HepG2 (cell line): ENCODE measurements around the gene RFX2. TPM values are rescaled to one million over a fixed set of nuclear protein-coding genes. Genes with fewer than 3 reads are reported as not detected.

Experiments used
- CAMTA2 ChIP-seq: sonication (generic); formaldehyde crosslinking; IDR thresholded peaks from 2 replicates; pipeline ENCODE4 v1.4.0; 2020; ENCODE audit warnings: mild to moderate bottlenecking, missing genetic modification reagents, borderline replicate concordance
- CCAR2 ChIP-seq: fragments of 200-400 bp; formaldehyde crosslinking; optimal IDR thresholded peaks from 2 replicates; pipeline ENCODE3; 2018; ENCODE audit warnings: low read depth, mild to moderate bottlenecking, low read length, moderate library complexity
- CENPBD1 ChIP-seq: sonication (generic); formaldehyde crosslinking; IDR thresholded peaks from 2 replicates; pipeline ENCODE4 v1.8.0; 2022; ENCODE audit warnings: missing genetic modification reagents, low read depth, mild to moderate bottlenecking, borderline replicate concordance
- EP300 ChIP-seq, 3 experiments: sonication (generic) in 1 of 3; formaldehyde crosslinking in 1 of 3; IDR thresholded peaks; 2 replicates each; pipeline versions ENCODE4 v1.5.1 to v1.6.1; 2011 to 2020; ENCODE audit warnings: low read depth in 2 of 3, low read length in 2 of 3, borderline replicate concordance in 1 of 3, improper control_type of control experiment in 1 of 3, mild to moderate bottlenecking in 1 of 3, missing genetic modification reagents in 1 of 3, moderate library complexity in 1 of 3
- FOSL2 ChIP-seq: sonication (generic); formaldehyde crosslinking; IDR thresholded peaks from 2 replicates; pipeline ENCODE4 v1.4.0; 2020; ENCODE audit warnings: missing genetic modification reagents
- HMGXB3 ChIP-seq: sonication (generic); formaldehyde crosslinking; IDR thresholded peaks from 2 replicates; pipeline ENCODE4 v1.4.0; 2020; ENCODE audit warnings: missing genetic modification reagents, borderline replicate concordance
- MAFF ChIP-seq: IDR thresholded peaks from 2 replicates; pipeline ENCODE4 v1.6.1; 2011; ENCODE audit warnings: low read depth, low read length, improper control_type of control experiment
- NFE2L2 ChIP-seq: fragments of 150-350 bp; IDR thresholded peaks from 2 replicates; pipeline ENCODE4 v1.6.1; 2014; ENCODE audit warnings: low read length
- NFYC ChIP-seq: IDR thresholded peaks from 2 replicates; pipeline ENCODE4 v1.6.1; 2016; ENCODE audit warnings: missing genetic modification reagents, missing compliant biosample characterization
- POLR2A ChIP-seq, 2 experiments: IDR thresholded peaks; 2 replicates each; pipeline ENCODE4 v1.6.1; 2011; ENCODE audit warnings: low read depth in 2 of 2, low read length in 2 of 2, mild to moderate bottlenecking in 1 of 2, moderate library complexity in 1 of 2; ENCODE audit not compliant: insufficient read depth in 1 of 2
- PPARG ChIP-seq: conservative IDR thresholded peaks from 2 replicates; pipeline ENCODE4 v1.6.1; 2016; ENCODE audit warnings: missing biosample characterization, missing genetic modification reagents
- RARA ChIP-seq: IDR thresholded peaks from 2 replicates; pipeline ENCODE4 v1.6.1; 2016; ENCODE audit warnings: missing genetic modification reagents, missing compliant biosample characterization
- SP2 ChIP-seq: sonication (generic); formaldehyde crosslinking; IDR thresholded peaks from 2 replicates; pipeline ENCODE4 v1.5.1; 2020; ENCODE audit warnings: mild to moderate bottlenecking, missing genetic modification reagents
- ZNF331 ChIP-seq: sonication (generic); formaldehyde crosslinking; IDR thresholded peaks from 2 replicates; pipeline ENCODE4 v1.4.0; 2020; ENCODE audit warnings: missing genetic modification reagents
- polyA plus RNA-seq, 8 experiments: library from polyadenylated mRNA; depleted of rRNA in 3 of 8; stranded (reverse) in 7 of 8; unstranded in 1 of 8; fragments of >200 nt; fragmentation: Illumina TruSeq in 4 of 8; extraction: Trizol in 4 of 8; gene quantifications; 2 replicates each; pipeline versions ENCODE4 v1.2.1 to v1.2.3, GENCODE V29; 2011 to 2016; ENCODE audit warnings: low read depth in 4 of 8, missing spikeins in 1 of 8, mixed read lengths in 1 of 8; ENCODE audit not compliant: insufficient read depth in 1 of 8
- total RNA-seq, 5 experiments: library from RNA; depleted of rRNA; stranded (reverse); fragments of >200 nt; fragmentation: Illumina TruSeq; extraction: Trizol; gene quantifications; 2 replicates each; pipeline ENCODE4 v1.2.3, GENCODE V29; 2016; ENCODE audit warnings: low read depth in 1 of 5
- TF ChIP-seq, protein P1 (sequence below): IDR thresholded peaks from 2 replicates; pipeline ENCODE4 v1.4.0; 2020; ENCODE audit warnings: mild to moderate bottlenecking, missing genetic modification reagents

RFX2 gene
- total and polyA plus RNA-seq, 2 of the 13 experiments (the other 11 are each of a cell fraction or from before 2014, with no cell fraction given): 2.8 to 3.3 TPM

GRCh38 chr19:6056801-6057650 is 53.3 kb downstream of the RFX2 start (continued):
- TF ChIP-seq EP300 (IDR thresholded peaks at IDR 0.05; ENCODE audit: low read depth in 2 of 2, low read length in 2 of 2): 0 out of 4 replicates have a peak, but pooled peaks of 1 of the 2 experiments have one; percentile 28
- TF ChIP-seq EP300 (CRISPR knock-in tag; IDR thresholded peaks at IDR 0.05; ENCODE audit: borderline replicate concordance): no peak
- TF ChIP-seq POLR2A (IDR thresholded peaks at IDR 0.05; ENCODE audit: insufficient read depth in 1 of 2, low read depth in 2 of 2, low read length in 2 of 2): 0 out of 4 replicates have a peak, but pooled peaks of 1 of the 2 experiments have one; percentile 31
- TF ChIP-seq CCAR2: no peak
- TF ChIP-seq CAMTA2 (CRISPR knock-in tag): no peak
- peak; percentile 66; the same call in 1 of the 2 replicates for TF ChIP-seq NFYC (CRISPR knock-in tag)
- TF ChIP-seq ZNF331 (CRISPR knock-in tag): no peak
- TF ChIP-seq PPARG (CRISPR knock-in tag): peak; percentile 28; the same call in 1 of the 2 replicates
- no peak for TF ChIP-seq CENPBD1 (CRISPR knock-in tag)
- TF ChIP-seq, protein P1, sequence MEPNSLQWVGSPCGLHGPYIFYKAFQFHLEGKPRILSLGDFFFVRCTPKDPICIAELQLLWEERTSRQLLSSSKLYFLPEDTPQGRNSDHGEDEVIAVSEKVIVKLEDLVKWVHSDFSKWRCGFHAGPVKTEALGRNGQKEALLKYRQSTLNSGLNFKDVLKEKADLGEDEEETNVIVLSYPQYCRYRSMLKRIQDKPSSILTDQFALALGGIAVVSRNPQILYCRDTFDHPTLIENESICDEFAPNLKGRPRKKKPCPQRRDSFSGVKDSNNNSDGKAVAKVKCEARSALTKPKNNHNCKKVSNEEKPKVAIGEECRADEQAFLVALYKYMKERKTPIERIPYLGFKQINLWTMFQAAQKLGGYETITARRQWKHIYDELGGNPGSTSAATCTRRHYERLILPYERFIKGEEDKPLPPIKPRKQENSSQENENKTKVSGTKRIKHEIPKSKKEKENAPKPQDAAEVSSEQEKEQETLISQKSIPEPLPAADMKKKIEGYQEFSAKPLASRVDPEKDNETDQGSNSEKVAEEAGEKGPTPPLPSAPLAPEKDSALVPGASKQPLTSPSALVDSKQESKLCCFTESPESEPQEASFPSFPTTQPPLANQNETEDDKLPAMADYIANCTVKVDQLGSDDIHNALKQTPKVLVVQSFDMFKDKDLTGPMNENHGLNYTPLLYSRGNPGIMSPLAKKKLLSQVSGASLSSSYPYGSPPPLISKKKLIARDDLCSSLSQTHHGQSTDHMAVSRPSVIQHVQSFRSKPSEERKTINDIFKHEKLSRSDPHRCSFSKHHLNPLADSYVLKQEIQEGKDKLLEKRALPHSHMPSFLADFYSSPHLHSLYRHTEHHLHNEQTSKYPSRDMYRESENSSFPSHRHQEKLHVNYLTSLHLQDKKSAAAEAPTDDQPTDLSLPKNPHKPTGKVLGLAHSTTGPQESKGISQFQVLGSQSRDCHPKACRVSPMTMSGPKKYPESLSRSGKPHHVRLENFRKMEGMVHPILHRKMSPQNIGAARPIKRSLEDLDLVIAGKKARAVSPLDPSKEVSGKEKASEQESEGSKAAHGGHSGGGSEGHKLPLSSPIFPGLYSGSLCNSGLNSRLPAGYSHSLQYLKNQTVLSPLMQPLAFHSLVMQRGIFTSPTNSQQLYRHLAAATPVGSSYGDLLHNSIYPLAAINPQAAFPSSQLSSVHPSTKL: 0 out of 2 replicates have a peak, but pooled peaks have one; percentile 20
- peak; percentile 51 for TF ChIP-seq NFE2L2
- TF ChIP-seq SP2 (CRISPR knock-in tag): 0 out of 2 replicates have a peak, but pooled peaks have one; percentile 16
- peak; percentile 86 for TF ChIP-seq FOSL2 (CRISPR knock-in tag)
- TF ChIP-seq RARA (CRISPR knock-in tag): peak; percentile 39; the same call in 1 of the 2 replicates
- TF ChIP-seq HMGXB3: peak; percentile 78
- peak; percentile 41 for TF ChIP-seq MAFF
